Measurements from ENCODE around the gene CPSF4L. TPM values are rescaled to one million over a fixed set of nuclear protein-coding genes. Genes with fewer than 3 reads are reported as not detected.

Gene CPSF4L
- polyA plus RNA-seq, 3 donors = not detected

DNA sequence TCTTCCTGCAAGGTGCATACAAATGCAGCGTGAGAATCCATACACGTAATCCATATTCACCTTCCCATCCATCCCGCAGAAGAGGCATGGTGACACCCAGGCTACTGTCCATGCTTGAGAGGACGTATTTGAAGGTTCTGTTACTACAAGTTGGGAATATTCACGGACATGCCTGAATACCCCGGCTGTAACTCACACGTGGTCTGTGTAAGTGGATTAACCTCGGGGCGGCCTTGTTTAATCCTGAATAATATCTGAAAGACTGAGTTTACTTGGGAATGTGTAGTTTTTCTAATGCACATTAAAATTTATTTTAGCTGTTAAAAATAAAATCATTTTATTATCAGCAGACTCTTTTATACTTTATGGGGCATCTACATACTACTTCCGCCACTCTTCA lies 13.1 kb downstream of the CPSF4L start:
- H3K9me3 ChIP-seq (replicated peaks in 1 of 2; ENCODE audit: control insufficient read depth in 1 of 2, insufficient read depth in 1 of 2, low read length in 2 of 2) = no peaks in the 10 kb centered on the region
- no peaks in the 10 kb centered on the region for H3K4me1 ChIP-seq (ENCODE audit: control insufficient read depth in 1 of 2, insufficient read depth in 2 of 2, low read length in 2 of 2)
- Mint-ChIP-seq H3K36me3 (peaks cover 33 to 35% of the 10 kb centered on the region in 2 donors), H3K9me3 (no peaks in the 10 kb centered on the region), H3K27me3 (ENCODE audit: low read depth in 3 of 3) (peaks cover 0 to 6% (median 1%) of the 10 kb centered on the region in 3 donors), H3K4me1 (no peaks in the 10 kb centered on the region), H3K27ac (no peak overlapping the region), H3K4me3 (no peak overlapping the region)
- H3K4me3 ChIP-seq (replicated peaks in 1 of 3; ENCODE audit: low read depth in 2 of 3, low read length in 3 of 3) = no peak overlapping the region
- no peaks in the 10 kb centered on the region for H4K20me1 ChIP-seq (ENCODE audit: insufficient read depth, low read length)
- DNase-seq = no peak
- intact Hi-C loops (cut with micrococcal nuclease) = no loop called here
- no peaks in the 10 kb centered on the region for H3K79me2 ChIP-seq (ENCODE audit: insufficient read depth, low read length)
- H2AFZ ChIP-seq (ENCODE audit: insufficient read depth, low read depth, low read length, poor library complexity, severe bottlenecking) = no peak overlapping the region
- H3K4me2 ChIP-seq (replicated peaks; ENCODE audit: extremely low read depth, low read length, poor library complexity, severe bottlenecking) = no peak overlapping the region
- H3K27ac ChIP-seq (ENCODE audit: low read depth in 1 of 2, low read length in 2 of 2) = no peak overlapping the region
- H3K27me3 ChIP-seq (ENCODE audit: control insufficient read depth in 2 of 2, insufficient read depth in 2 of 2, low read length in 2 of 2) = no peaks in the 10 kb centered on the region
- WGBS (ENCODE audit: insufficient coverage) = 100% methylated on average over 2 of the region's 10 CpGs
- H3K36me3 ChIP-seq (replicated peaks in 1 of 2; ENCODE audit: control insufficient read depth in 1 of 2, insufficient read depth in 2 of 2, low read length in 2 of 2) = peaks cover 15 to 51% of the 10 kb centered on the region in 2 donors
- no peak overlapping the region for H3K9ac ChIP-seq (ENCODE audit: insufficient read depth, low read length, poor library complexity, severe bottlenecking)
- TF ChIP-seq, protein P1, sequence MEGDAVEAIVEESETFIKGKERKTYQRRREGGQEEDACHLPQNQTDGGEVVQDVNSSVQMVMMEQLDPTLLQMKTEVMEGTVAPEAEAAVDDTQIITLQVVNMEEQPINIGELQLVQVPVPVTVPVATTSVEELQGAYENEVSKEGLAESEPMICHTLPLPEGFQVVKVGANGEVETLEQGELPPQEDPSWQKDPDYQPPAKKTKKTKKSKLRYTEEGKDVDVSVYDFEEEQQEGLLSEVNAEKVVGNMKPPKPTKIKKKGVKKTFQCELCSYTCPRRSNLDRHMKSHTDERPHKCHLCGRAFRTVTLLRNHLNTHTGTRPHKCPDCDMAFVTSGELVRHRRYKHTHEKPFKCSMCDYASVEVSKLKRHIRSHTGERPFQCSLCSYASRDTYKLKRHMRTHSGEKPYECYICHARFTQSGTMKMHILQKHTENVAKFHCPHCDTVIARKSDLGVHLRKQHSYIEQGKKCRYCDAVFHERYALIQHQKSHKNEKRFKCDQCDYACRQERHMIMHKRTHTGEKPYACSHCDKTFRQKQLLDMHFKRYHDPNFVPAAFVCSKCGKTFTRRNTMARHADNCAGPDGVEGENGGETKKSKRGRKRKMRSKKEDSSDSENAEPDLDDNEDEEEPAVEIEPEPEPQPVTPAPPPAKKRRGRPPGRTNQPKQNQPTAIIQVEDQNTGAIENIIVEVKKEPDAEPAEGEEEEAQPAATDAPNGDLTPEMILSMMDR (IDR thresholded peaks at IDR 0.05) = no peak

- no peak overlapping the region for H3K4me3 Mint-ChIP-seq
- H3K4me1 ChIP-seq (ENCODE audit: control insufficient read depth in 1 of 2, insufficient read depth in 2 of 2, low read length in 2 of 2) = no peaks in the 10 kb centered on the region
- H3K9ac ChIP-seq (ENCODE audit: insufficient read depth, low read length, poor library complexity, severe bottlenecking) = no peak overlapping the region
- no peak overlapping the region for H3K27ac Mint-ChIP-seq
- H3K36me3 Mint-ChIP-seq = peaks cover 38 to 41% of the 10 kb centered on the region in 2 donors
- H3K27me3 ChIP-seq (ENCODE audit: control insufficient read depth in 2 of 2, insufficient read depth in 2 of 2, low read length in 2 of 2) = no peaks in the 10 kb centered on the region
- H3K4me3 ChIP-seq (replicated peaks in 1 of 3; ENCODE audit: low read depth in 2 of 3, low read length in 3 of 3) = no peak overlapping the region
- no peak overlapping the region for H2AFZ ChIP-seq (ENCODE audit: insufficient read depth, low read depth, low read length, poor library complexity, severe bottlenecking)
- H3K27ac ChIP-seq (ENCODE audit: low read depth in 1 of 2, low read length in 2 of 2) = no peak overlapping the region
- H3K79me2 ChIP-seq (ENCODE audit: insufficient read depth, low read length) = no peaks in the 10 kb centered on the region
- no peaks in the 10 kb centered on the region for H4K20me1 ChIP-seq (ENCODE audit: insufficient read depth, low read length)
- H3K36me3 ChIP-seq (replicated peaks in 1 of 2; ENCODE audit: control insufficient read depth in 1 of 2, insufficient read depth in 2 of 2, low read length in 2 of 2) = peaks cover 20 to 59% of the 10 kb centered on the region in 2 donors
- no peak for DNase-seq
- TF ChIP-seq, protein P1 (IDR thresholded peaks at IDR 0.05) = no peak
- H3K4me1 Mint-ChIP-seq = no peaks in the 10 kb centered on the region
- intact Hi-C loops (cut with micrococcal nuclease) = no loop called here
- no peaks in the 10 kb centered on the region for H3K9me3 ChIP-seq (replicated peaks in 1 of 2; ENCODE audit: control insufficient read depth in 1 of 2, insufficient read depth in 1 of 2, low read length in 2 of 2)
- H3K9me3 Mint-ChIP-seq = no peaks in the 10 kb centered on the region
- 86% methylated on average over 1 of the region's 2 CpGs for WGBS (ENCODE audit: insufficient coverage)
- H3K27me3 Mint-ChIP-seq (ENCODE audit: low read depth in 3 of 3) = peaks cover 0 to 6% (median 1%) of the 10 kb centered on the region in 3 donors
- no peak overlapping the region for H3K4me2 ChIP-seq (replicated peaks; ENCODE audit: extremely low read depth, low read length, poor library complexity, severe bottlenecking)
These were observed 14.0 kb downstream of the CPSF4L start for GRCh38 chr17:73247726-73248125.

Data from CD14-positive monocyte (primary cell).